LNCAP (cell line): ENCODE data around the gene HIF1AN.

Experiments
- TF ChIP-seq, protein P1 (sequence below): fragments of 450-650 bp; IDR thresholded peaks from 2 replicates; pipeline ENCODE4 v1.5.1; 2017; ENCODE audit warnings: mild to moderate bottlenecking

HIF1AN gene

DNA sequence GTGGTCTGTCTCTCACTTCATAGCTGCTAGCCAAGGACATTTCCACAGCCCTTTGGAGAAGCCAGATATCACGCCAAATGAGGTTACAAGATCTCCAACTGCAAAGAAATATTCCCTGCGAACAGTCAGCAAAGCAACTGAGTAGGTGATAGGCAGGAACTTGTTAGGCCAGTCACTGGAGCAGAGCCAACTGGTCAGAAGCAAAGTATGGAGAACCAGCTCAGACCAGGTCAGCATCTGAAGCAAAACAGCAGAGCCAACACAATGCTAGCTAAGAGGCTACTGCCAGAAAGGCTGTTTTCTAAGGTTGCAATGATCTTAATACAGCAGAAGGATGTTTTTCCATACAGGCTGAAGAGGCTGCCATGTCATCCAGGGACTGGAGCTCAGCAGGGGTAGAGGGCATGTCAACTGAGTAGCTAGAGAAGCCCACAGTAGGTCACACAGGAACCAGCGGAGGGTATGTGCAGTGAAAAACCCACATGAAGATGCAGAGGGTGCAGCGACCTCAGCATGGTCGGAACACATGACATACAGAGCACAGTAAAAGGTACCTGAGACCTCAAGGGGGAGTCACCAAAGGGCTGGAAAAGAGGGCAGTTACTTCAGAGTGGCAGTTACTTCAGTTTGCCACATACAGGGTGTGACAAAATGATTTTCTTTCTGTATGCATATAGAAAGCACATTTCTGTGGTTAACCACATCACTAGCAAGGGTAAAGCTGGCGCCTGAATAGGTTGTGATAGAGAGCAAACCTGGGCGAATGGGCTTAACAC is 25.0 kb upstream of the HIF1AN start:
- TF ChIP-seq, protein P1, sequence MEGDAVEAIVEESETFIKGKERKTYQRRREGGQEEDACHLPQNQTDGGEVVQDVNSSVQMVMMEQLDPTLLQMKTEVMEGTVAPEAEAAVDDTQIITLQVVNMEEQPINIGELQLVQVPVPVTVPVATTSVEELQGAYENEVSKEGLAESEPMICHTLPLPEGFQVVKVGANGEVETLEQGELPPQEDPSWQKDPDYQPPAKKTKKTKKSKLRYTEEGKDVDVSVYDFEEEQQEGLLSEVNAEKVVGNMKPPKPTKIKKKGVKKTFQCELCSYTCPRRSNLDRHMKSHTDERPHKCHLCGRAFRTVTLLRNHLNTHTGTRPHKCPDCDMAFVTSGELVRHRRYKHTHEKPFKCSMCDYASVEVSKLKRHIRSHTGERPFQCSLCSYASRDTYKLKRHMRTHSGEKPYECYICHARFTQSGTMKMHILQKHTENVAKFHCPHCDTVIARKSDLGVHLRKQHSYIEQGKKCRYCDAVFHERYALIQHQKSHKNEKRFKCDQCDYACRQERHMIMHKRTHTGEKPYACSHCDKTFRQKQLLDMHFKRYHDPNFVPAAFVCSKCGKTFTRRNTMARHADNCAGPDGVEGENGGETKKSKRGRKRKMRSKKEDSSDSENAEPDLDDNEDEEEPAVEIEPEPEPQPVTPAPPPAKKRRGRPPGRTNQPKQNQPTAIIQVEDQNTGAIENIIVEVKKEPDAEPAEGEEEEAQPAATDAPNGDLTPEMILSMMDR: no peak

DNA sequence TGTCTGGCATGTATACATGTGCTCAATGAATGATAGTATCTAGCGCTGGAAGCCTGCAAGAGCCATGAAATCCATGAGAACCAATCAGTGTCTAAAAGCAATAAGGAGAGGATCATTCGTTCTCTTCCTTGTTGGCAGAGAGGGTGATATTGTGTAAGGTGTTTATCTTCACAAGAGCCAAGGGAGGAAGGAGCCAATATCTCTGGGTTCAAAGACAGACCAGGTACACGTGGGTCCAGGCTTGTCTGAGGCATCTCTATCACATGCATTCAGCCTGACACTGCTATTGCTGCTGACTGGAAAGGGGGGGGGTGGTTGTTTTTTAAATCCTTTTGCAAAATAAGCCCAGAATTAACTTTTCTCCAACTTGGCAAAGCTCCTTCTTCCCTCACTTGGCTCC is 20.1 kb upstream of the HIF1AN start:
- TF ChIP-seq, protein P1: no peak

DNA sequence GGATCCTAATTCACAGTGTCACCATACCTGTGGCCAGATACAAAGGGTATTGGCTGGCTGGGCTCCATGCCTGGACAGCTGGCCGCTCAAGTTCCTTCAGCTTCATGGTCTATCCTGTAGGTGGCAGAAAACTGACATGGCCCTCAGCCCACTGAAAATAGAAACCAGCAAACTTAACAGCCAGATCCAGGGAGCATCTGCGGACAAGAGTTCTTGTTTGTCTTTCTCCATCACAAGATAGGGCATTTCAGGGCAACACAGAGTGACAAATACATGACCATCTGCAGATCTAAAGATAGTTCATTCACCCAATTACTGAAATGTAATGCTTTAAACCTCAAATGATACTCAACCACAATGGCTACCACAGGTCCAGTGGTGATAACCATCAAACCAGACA is 18.9 kb upstream of the HIF1AN start:
- TF ChIP-seq, protein P1: peak; percentile 12; the same call in 1 of the 2 replicates

DNA sequence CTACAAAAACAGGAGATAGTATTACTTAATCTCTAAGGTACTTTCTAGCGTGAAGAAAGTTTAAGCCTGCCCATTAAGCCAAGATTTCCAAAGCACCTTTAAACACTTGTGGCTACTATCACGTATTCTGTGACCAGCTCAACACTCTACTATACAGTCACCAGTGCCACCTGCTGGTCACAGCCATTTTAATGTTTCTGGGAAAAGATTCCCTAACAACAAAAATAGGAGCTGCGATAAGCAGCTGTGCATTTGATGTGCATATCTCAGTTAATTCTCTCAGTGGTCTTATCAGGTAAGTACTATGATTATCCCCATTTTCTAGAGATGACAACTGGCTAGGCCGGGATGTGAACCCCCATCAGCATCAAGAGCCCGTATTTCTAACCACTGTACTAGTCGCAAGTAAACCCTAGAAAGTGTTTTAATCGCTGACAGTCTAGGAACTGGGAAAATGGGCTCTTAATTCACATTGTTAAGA is 16.9 kb upstream of the HIF1AN start:
- TF ChIP-seq, protein P1: peak; percentile 53

DNA sequence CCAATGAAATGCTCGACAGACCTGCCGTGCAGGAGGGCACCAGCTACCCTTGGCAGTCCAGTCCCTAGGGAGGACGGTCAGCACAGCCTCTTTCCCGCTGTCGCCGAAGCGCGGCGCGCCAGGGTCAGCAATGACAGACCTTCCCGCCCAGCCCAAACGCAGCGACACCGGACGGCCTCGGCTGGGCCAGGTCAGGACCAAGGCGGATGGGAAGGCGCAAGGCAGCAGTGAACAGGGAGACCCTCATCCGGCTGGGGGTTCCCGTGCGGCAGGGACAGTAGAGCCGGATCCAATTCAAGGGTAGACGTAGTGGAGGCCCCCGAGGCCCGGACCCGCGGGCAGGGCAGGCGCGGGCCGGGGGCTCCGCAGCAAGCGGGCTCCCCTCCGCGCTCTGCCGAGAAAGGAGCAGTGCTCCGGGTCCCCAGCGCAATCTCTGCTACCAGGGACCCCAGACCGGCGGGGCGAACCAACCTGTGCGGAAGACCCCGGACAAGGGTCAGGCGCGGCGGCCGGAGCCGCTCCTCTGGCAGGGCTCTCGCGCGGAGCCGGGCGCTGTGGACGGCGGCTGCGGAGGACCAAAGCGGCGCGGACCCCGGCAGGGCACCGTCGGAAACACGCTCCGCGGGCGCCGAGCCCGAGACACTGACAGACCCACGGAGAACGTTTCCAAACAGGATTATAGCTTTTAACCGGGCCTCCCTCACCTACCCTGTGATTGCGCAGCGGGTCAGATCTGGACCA is 16.3 kb upstream of the HIF1AN start, which contains the start of gene SEC31B:
TSS of gene SEC31B (minus strand) at position 551 of the 741 bp plus-strand sequence. CDS start 2,909 bp downstream, outside the sequence.
- TF ChIP-seq, protein P1: no peak

DNA sequence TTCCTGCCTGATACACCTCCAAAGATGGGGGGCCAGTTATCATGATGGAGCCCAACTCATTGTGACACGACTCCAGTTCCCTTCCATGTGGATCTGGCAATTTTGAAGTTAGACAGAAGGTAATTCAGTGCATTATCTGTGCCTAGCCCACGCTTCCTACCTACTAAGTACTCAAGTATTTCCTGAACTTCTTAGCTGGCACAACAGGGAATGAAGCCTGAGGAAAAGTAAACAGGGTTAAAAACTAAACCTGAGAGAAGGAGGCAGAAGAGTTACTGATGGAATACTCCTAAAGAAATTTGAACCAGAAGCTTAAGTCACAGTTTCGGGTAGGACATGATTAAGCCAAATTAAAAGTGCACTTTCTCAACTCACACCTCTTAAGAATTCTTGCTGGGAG is 14.9 kb upstream of the HIF1AN start:
- TF ChIP-seq, protein P1: no peak

DNA sequence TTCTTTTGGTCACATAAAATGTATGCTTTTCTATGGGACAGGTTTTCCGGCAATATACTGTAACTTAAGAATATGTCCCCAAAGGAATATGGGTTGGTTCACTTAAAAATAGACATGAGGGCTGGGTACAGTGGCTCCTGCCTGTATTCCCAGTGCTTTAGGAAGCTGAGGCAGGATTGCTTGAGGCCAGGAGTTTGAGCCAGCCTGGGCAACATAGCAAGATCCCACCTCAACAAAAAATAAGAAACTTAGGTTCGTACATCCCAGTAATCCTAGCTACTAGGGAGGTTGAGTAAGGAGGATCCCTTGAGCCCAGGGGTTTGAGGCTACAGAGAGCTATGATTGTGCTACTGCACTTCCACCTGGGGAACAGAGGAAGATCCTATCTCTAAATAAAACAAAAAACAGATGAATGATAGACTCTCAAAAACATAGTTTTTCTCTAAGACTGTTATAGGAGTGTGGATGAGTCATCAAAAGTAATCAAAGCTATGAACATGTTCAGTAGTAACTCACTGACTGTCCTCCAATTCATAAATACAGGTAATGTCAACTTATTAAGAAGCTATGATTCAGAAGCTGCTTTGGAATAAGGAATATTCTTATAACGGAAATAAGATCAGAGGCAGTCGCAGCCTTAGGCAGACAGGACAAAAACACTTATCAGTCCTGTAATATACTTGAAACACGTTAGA is 13.5 kb upstream of the HIF1AN start:
- TF ChIP-seq, protein P1: no peak
